GM19238 (cell line): ENCODE data around the gene MBNL2.

Experiments used
- DNase-seq: peaks from one replicate; pipeline ENCODE4 v3.0.0; 2011; ENCODE audit warnings: low spot score; ENCODE audit not compliant: insufficient read length

The MBNL2 gene

GRCh38 chr13:97268772-97269171 is 46.6 kb downstream of the MBNL2 start:
- no peak for DNase-seq

DNA sequence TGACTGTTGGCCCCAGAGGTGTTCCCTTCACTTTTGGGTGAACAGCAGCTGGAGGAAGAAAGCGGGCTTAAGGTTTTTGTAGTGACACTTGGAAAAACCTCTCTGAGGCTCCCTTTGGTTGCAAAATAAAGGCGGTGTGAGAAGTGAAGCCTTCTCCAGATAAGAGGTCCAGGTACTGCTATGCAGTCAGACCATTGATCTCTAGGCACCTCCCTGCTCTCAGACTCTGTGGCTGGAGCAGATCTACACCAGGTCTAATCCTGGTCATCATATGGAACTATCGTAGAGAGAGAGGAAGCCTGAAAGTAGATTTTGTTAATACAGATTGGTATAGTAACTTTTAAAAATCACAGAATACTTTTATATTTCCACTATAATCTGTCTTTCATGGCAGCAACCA is 47.5 kb downstream of the MBNL2 start:
- no peak for DNase-seq

GRCh38 chr13:97272526-97272925 is 50.4 kb downstream of the MBNL2 start:
- DNase-seq = no peak

DNA sequence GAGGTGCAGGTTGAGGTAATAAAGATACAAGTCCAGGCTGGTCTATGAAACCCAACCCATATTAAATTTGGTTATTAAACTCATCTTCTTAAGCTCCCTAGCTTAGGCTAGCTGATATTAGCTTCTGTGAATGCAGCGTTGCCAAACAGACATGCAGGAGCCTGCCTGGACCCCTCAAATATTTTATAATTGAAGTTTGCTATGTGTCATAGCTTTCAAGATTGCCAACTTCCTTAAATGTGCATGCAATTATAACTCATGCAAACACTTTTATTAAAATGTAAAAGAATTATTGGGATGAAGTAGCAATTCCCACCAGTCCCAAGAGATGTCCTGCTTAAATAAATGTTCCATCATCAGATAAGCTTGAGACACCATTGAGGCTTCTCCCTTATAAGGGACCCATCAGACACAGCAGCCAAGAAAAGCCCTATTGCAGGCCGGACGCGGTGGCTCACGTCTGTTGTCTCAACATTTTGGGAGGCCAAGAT is 51.3 kb downstream of the MBNL2 start:
- no peak for DNase-seq

DNA sequence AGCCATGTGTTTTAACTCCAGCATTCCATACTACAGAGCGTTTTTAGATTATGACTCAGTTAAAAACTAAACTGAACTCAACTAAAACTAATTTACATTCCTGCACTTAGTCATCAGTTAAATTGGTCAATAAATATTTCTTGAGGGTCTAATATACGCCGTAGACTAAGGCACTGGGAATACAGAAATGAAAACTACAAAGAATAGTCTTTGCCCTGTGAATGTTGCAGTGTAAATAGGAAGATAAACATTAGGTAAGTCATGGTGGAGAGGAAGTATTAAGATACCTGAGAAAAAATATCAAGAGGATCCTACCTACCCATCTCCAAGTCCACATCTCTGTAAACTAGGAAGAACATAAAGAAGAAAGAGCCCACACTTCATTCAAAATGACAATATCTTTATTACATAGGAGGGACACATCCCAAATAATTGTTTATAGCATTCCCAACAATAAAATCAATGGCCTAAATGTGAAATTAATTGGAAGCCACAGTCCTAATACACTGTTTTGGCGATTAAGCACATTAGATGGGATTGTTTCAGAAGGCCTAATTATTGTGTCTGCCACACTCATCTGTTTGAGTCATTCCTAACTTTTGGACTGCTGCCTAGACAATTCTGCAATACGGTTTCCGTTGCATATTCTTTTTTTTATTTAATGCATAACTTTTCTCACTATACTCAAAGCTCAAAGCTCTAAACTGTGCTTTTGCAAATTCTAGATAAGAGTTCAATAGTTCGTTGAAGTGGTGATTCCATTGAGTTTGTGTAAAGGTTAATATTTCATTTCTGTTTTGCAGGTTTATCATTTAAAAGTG is 52.9 kb downstream of the MBNL2 start:
- DNase-seq = no peak

DNA sequence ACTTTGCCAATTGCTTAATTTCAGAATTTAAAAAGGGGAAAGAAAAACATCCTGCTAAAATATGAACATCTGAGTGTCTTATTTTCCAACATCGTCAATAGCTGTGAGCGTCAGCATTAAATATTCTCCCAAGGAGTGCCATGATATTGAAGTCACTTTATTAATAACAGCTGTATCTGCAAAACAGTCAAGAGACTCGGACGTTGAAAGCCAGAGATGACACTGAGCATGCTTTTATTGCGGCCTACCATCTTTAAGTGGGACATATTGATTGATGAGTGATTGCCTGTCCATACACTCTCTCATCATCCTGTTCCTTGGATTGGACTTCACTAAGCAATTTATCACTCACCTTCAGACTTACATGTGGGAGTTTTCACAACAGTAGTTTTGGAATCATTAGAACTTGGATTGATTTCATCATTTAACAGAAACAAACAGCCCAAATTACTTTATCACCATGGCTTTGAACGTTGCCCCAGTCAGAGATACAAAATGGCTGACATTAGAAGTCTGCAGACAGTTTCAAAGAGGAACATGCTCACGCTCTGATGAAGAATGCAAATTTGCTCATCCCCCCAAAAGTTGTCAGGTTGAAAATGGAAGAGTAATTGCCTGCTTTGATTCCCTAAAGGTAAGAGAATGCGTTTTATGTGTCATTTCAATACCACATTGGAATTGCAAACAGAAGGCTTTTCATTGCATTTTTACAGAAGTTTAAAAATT is 53.8 kb downstream of the MBNL2 start:
- DNase-seq = no peak

DNA sequence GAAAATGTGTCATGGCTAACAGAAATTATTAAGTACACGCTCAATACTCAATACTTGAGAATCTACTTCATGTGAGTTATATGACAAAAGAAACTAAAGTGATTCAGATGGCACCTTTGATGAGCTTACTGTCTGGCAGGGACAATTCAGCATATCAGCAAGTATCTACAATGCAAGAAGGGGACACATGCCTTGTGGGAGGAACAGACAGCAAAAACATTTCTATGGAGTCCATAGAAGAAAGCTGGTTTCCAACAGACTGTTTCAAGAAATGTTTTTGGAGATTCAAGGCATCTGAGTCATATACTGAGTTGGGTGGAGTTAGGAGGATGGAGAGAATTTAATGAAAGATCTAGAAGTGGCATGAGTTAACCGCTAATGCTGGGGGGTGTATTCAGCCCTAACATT is 54.7 kb downstream of the MBNL2 start:
- no peak for DNase-seq

GRCh38 chr13:97278435-97279411 is 56.6 kb downstream of the MBNL2 start:
- DNase-seq = no peak

DNA sequence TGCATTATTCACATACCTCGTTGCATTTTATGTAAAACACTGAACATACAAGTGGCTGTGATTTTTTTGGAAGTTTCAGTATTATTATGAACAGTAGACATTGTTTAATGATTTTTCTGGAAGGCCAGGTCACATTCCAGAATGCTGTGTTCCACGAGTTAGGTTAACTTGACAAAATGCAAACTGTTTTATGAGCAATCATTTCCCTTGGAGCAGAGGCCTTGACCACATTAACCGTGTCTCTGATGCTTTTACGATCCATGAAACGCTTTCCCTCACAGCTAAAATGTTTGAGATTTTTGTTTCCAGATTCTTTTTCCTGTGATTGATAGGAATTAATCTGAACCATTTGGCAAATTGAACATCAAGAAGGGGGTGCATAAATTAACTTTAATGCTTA is 57.8 kb downstream of the MBNL2 start:
- DNase-seq = no peak

- DNase-seq = no peak
Observed at GRCh38 chr13:97280478-97280877, 58.3 kb downstream of the MBNL2 start.

- no peak for DNase-seq
Observed at GRCh38 chr13:97281028-97281427, 58.9 kb downstream of the MBNL2 start.

DNA sequence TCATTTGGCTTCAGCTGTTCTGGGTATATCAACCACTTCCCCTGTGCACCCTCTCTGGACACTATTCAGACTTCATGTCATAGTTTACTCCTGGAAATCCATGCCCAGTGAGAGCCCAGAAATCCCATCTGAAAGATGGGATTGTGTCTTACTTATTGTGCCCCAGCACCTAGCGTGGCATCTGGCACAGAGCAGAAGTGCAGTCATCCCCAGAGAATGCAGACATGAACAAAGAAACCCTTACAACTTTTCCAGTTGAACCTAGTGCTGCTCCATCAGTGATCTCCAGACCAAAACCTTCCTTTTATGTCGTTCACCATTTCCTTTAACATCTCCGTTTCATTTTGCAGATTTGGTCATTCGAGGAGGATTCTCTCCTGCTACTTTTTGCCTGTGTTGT is 60.6 kb downstream of the MBNL2 start:
- DNase-seq = no peak

- no peak for DNase-seq
Observed at GRCh38 chr13:97283888-97284287, 61.8 kb downstream of the MBNL2 start.

GRCh38 chr13:97284558-97284957 is 62.4 kb downstream of the MBNL2 start:
- DNase-seq = no peak

DNA sequence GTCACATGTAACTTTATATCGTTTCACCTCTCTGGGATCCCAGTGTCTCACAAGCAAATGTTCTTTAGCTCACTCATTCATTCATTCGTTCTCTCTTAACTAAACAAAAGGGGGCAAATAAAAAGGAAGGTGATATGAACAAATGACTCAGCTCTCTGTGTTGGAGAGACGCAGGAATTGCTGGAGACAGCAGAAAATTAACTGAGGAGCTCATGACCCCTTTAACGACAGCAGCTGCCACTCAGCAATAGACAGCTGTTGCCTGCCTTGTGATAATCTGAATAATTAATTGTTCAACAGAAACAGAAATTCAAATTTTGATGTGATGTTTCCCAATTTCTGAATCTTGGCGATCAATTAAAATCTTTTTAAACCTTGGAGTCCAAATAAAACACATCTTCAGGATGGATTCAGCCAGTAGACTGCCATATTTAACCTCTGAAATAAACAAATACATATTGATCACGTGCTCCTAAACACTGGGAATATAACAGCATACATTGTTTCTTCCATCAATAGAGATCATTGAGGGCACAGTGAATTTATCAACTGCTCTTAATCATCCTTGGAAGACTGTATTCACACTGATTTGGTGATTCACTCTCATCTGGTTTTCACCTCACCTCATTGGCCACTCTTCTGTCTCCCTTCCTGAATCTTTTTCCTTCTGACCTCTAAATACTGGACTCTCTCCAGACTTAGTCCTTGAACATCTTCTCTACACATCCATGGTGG is 63.3 kb downstream of the MBNL2 start:
- DNase-seq = no peak

DNA sequence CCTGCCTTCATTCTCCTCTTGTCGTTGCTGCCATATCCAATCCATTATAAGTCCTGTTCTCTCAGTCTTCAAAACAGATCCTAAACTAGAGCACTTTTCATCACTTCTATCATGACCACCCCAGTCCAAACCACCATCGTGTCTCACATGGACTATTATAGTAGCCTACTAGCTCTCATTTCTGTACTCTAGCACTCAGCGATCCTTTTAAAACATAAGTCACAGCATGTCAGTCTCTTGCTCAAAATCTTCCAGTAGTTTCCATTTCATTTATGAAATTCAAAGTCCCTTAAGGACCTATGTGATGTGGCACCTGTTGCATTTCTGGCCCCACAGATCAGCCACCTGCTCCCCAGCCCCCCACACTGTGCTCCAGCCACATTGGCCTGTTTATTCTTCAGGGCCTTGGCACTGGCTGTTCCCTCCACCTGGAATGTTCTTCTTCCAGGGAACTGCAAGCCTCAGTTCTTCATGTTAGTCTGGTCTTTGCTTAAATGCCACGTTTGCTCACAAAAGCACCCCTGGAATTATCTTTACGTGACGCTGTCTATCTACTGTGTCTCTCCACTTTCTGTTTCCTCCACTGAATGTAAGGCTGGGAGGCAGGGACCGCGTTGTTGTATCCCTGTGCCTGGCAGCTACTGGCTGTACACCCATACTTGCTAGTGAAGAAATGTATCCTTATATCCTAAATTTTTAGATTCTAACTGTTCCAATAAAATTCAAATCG is 64.3 kb downstream of the MBNL2 start:
- DNase-seq = no peak

GRCh38 chr13:97287047-97287383 is 64.9 kb downstream of the MBNL2 start:
- DNase-seq = no peak

- no peak for DNase-seq
Observed at GRCh38 chr13:97288486-97288900, 66.4 kb downstream of the MBNL2 start.

GRCh38 chr13:97289514-97290298 is 67.6 kb downstream of the MBNL2 start:
- DNase-seq = no peak
